Measurements from ENCODE around the gene BSND. TPM values are rescaled to one million over a fixed set of nuclear protein-coding genes. Genes with fewer than 3 reads are reported as not detected.

Gene BSND
- total and polyA plus RNA-seq, 9 of the 15 experiments (the other 6 are each of a cell fraction or from before 2014, with no cell fraction given), result not detected

DNA sequence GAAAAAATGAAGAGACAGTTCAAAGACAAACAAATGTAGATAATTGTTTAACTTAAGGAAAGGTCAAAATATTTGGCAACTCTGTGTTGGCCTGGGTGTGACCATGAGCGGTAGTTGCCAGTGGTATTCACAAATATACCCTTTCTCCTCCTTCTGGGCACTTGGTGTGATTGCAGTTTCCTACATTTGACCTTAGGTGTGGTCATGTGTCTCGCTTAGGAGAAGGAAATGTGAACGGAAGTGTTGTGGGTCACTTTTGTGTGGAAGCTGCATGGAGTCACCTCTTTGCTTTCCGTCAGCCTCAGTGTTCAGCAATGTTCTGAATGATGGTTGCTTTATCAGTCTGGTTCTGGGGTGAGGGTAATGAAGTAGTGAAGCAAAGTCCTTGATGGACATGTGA is 37.2 kb downstream of the BSND start (continued):
- TF ChIP-seq CEBPB (tag; IDR thresholded peaks at IDR 0.05), result peak; percentile 44; the same call in 1 of the 2 replicates
- TF ChIP-seq TFAM (CRISPR knock-in tag; conservative IDR thresholded peaks at IDR 0.05), result no peak
- TF ChIP-seq ZC3H11A (IDR thresholded peaks at IDR 0.05; ENCODE audit: low read depth, low read length), result no peak
- TF ChIP-seq OTX1 (CRISPR knock-in tag; IDR thresholded peaks at IDR 0.05), result no peak
- no peak for TF ChIP-seq TCF15 (CRISPR knock-in tag; IDR thresholded peaks at IDR 0.05)
- peak; percentile 56 for TF ChIP-seq GABPA (tag; conservative IDR thresholded peaks at IDR 0.05; ENCODE audit: low read depth)
- peak in 2 of 3 experiments; percentile 51 to 52; a peak in 3 of 6 replicates for TF ChIP-seq CTCF (IDR thresholded peaks at IDR 0.05 in 2 of 3, conservative IDR thresholded peaks at IDR 0.05 in 1 of 3; ENCODE audit: insufficient read depth in 2 of 3, low read depth in 1 of 3, low read length in 3 of 3)
- no peak for TF ChIP-seq ZNF146 (CRISPR knock-in tag; IDR thresholded peaks at IDR 0.05; ENCODE audit: unreplicated experiment)
- TF ChIP-seq DACH1 (IDR thresholded peaks at IDR 0.05; ENCODE audit: partially characterized antibody), result no peak
- peak; percentile 35 for TF ChIP-seq PHF20 (IDR thresholded peaks at IDR 0.05; ENCODE audit: partially characterized antibody)
- no peak for TF ChIP-seq NR2C2 (CRISPR knock-in tag; IDR thresholded peaks at IDR 0.05)
- TF ChIP-seq NR2C2 (tag; IDR thresholded peaks at IDR 0.05), result peak; percentile 73
- TF ChIP-seq EGR1 (conservative IDR thresholded peaks at IDR 0.05), result no peak
- peak; percentile 62; the same call in 1 of the 2 replicates for TF ChIP-seq ZBTB40 (IDR thresholded peaks at IDR 0.05)
- no peak for TF ChIP-seq ZBTB40 (CRISPR knock-in tag; IDR thresholded peaks at IDR 0.05)
- no peak for TF ChIP-seq CBFA2T2 (conservative IDR thresholded peaks at IDR 0.05)
